ENCODE measurements around the gene ADGRL1. TPM values are rescaled to one million over a fixed set of nuclear protein-coding genes. Genes with fewer than 3 reads are reported as not detected.

Gene ADGRL1
- total and polyA plus RNA-seq, 10 donors = 1.8 to 21.1 (median 12.4) TPM

GRCh38 chr19:14168259-14168972 lies 37.6 kb downstream of the ADGRL1 start:
- H3K9me3 ChIP-seq = no peaks in the 10 kb centered on the region
- H3K4me3 ChIP-seq = no peak overlapping the region
- TF ChIP-seq POLR2AphosphoS5 (IDR thresholded peaks at IDR 0.05) = no peak
- TF ChIP-seq, protein P1, sequence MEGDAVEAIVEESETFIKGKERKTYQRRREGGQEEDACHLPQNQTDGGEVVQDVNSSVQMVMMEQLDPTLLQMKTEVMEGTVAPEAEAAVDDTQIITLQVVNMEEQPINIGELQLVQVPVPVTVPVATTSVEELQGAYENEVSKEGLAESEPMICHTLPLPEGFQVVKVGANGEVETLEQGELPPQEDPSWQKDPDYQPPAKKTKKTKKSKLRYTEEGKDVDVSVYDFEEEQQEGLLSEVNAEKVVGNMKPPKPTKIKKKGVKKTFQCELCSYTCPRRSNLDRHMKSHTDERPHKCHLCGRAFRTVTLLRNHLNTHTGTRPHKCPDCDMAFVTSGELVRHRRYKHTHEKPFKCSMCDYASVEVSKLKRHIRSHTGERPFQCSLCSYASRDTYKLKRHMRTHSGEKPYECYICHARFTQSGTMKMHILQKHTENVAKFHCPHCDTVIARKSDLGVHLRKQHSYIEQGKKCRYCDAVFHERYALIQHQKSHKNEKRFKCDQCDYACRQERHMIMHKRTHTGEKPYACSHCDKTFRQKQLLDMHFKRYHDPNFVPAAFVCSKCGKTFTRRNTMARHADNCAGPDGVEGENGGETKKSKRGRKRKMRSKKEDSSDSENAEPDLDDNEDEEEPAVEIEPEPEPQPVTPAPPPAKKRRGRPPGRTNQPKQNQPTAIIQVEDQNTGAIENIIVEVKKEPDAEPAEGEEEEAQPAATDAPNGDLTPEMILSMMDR (IDR thresholded peaks at IDR 0.05 in 8 of 11, conservative IDR thresholded peaks at IDR 0.05 in 3 of 11) = no peak
- TF ChIP-seq POLR2A (IDR thresholded peaks at IDR 0.05) = no peak
- 82 to 87% (median 86%) methylated on average over 19 of the region's 19 CpGs for WGBS, 5 donors
- H3K27me3 ChIP-seq (replicated peaks in 1 of 7) = peaks cover 0 to 34% (median 0%) of the 10 kb centered on the region in 7 donors
- intact Hi-C loops (cut with DNase I; ENCODE audit: low total_unique reads) = no loop called here
- DNase-seq = no peak
- H3K4me1 ChIP-seq = peaks cover 10 to 30% (median 25%) of the 10 kb centered on the region in 6 donors
- peaks cover 0 to 41% (median 6%) of the 10 kb centered on the region in 6 donors for H3K36me3 ChIP-seq
- peak overlapping the region in 3 of 8 donors; percentile 60 to 70 (median 65) for H3K27ac ChIP-seq

- TF ChIP-seq POLR2AphosphoS5 (IDR thresholded peaks at IDR 0.05) = peak in 2 of 3 donors; percentile 30 to 51
- no peak for TF ChIP-seq POLR2A (IDR thresholded peaks at IDR 0.05)
- TF ChIP-seq, protein P1 (IDR thresholded peaks at IDR 0.05 in 8 of 11, conservative IDR thresholded peaks at IDR 0.05 in 3 of 11) = peak in 2 of 11 experiments; percentile 7 to 10
- Histone ChIP-seq H3K4me3 (peak overlapping the region in 5 of 8 donors; percentile 6 to 51 (median 12)), H3K9me3 (no peaks in the 10 kb centered on the region), H3K36me3 (peaks cover 0 to 38% (median 6%) of the 10 kb centered on the region in 6 donors), H3K27me3 (replicated peaks in 1 of 7) (peaks cover 0 to 34% (median 0%) of the 10 kb centered on the region in 7 donors), H3K4me1 (peaks cover 10 to 30% (median 25%) of the 10 kb centered on the region in 6 donors), H3K27ac (peak overlapping the region in 4 of 8 donors; percentile 47 to 70 (median 62))
- intact Hi-C loops (cut with DNase I; ENCODE audit: low total_unique reads) = no loop called here
- 12 to 26% (median 20%) methylated on average over 7 to 18 of the region's 18 CpGs for WGBS, 5 donors
- no peak for DNase-seq
These were observed 38.3 kb downstream of the ADGRL1 start for GRCh38 chr19:14167576-14168138.

- H3K9me3 ChIP-seq = no peaks in the 10 kb centered on the region
- H3K27ac ChIP-seq = peak overlapping the region in 5 of 8 donors; percentile 9 to 70 (median 60)
- H3K27me3 ChIP-seq (replicated peaks in 1 of 7) = peaks cover 0 to 34% (median 0%) of the 10 kb centered on the region in 7 donors
- H3K4me3 ChIP-seq = peak overlapping the region in 5 of 8 donors; percentile 6 to 51 (median 12)
- WGBS, 5 donors = 12 to 22% (median 17%) methylated on average over 11 to 12 of the region's 12 CpGs
- peaks cover 10 to 30% (median 25%) of the 10 kb centered on the region in 6 donors for H3K4me1 ChIP-seq
- TF ChIP-seq, protein P1 (IDR thresholded peaks at IDR 0.05 in 8 of 11, conservative IDR thresholded peaks at IDR 0.05 in 3 of 11) = no peak
- TF ChIP-seq POLR2A (IDR thresholded peaks at IDR 0.05) = no peak
- no peak for TF ChIP-seq POLR2AphosphoS5 (IDR thresholded peaks at IDR 0.05)
- H3K36me3 ChIP-seq = peaks cover 0 to 40% (median 6%) of the 10 kb centered on the region in 6 donors
- intact Hi-C loops (cut with DNase I; ENCODE audit: low total_unique reads) = no loop called here
- no peak for DNase-seq
These were observed 38.9 kb downstream of the ADGRL1 start for GRCh38 chr19:14166999-14167575.

Data from spleen (tissue), 11 donors.